K562 (cell line): ENCODE results near the gene RAB1B. TPM values are rescaled to one million over a fixed set of nuclear protein-coding genes. Genes with fewer than 3 reads are reported as not detected.
A peak's percentile ranks its signal among the peaks of the same experiment; 100 is the strongest.

Experiments used
- ATAC-seq: fragments of 200-7000 bp; cut with Tn5 transposase; 3 replicates; pipeline ENCODE4 v1.9.1; 2020; ENCODE audit warnings: moderate library complexity
- BruUV-seq: library from RNA; stranded (reverse); fragments of 400-500 nt; replicated peaks from 2 replicates; lab custom pipeline; 2021; lab: Mats Ljungman, UMichigan
- CTCF ChIA-PET: fragments of 300-600 bp; formaldehyde crosslinking; extraction: SDS; loops from one replicate; lab custom pipeline; 2021; ENCODE audit warnings: low intra/inter-chr PET ratio; lab: Yijun Ruan, JAX
- POLR2A ChIA-PET: fragments of 300-600, 350-650 bp; sonication (Branson Sonifier 250); formaldehyde crosslinking; extraction: SDS; loops from one replicate; lab custom pipeline; 2021; ENCODE audit warnings: antibody characterized with exemption, inconsistent platforms; lab: Yijun Ruan, JAX
- DNase-seq, 4 experiments: peaks; one replicate each; pipeline versions ENCODE4 v3.0.0 to v3.0.0-alpha.2; 2011 to 2018; ENCODE audit warnings: low spot score in 3 of 4, mixed read lengths in 3 of 4; ENCODE audit errors: extremely low read depth in 1 of 4
- FAIRE-seq: peaks from 2 replicates; lab custom pipeline; 2011; peaks lifted over from hg19 to GRCh38; lab: Jason Lieb, UNC
- H2AFZ ChIP-seq: 2 replicates; pipeline ENCODE4 v1.6.0; 2011; ENCODE audit warnings: low read depth, low read length, control low read depth, inconsistent platforms
- H3K27ac ChIP-seq: fragments of 200-600 bp; 3 replicates; pipeline ENCODE4 v1.8.0; 2011; ENCODE audit warnings: low read depth, mild to moderate bottlenecking, control low read depth, inconsistent platforms, low read length, moderate library complexity, mixed read lengths; ENCODE audit errors: extremely low read depth
- H3K27me3 ChIP-seq, 2 experiments: fragments of 300-600 bp in 1 of 2; 2 replicates in 1 of 2; 3 replicates in 1 of 2; pipeline versions ENCODE4 v1.6.0 to v1.8.0; 2011; ENCODE audit warnings: inconsistent platforms in 2 of 2, low read length in 2 of 2, mild to moderate bottlenecking in 1 of 2, mixed read lengths in 1 of 2, moderate library complexity in 1 of 2; ENCODE audit not compliant: control insufficient read depth in 2 of 2, insufficient read depth in 2 of 2
- H3K36me3 ChIP-seq: fragments of 300-600 bp; 3 replicates; pipeline ENCODE4 v1.8.0; 2011; ENCODE audit warnings: mild to moderate bottlenecking, low read length, inconsistent platforms; ENCODE audit not compliant: control insufficient read depth, insufficient read depth
- H3K4me1 ChIP-seq, 2 experiments: fragments of 200-600 bp in 1 of 2; replicated peaks in 1 of 2; 2 replicates in 1 of 2; 3 replicates in 1 of 2; pipeline versions ENCODE4 v1.5.1 to v1.8.0; 2011; ENCODE audit warnings: inconsistent platforms in 2 of 2, low read length in 2 of 2, mild to moderate bottlenecking in 1 of 2, mixed read lengths in 1 of 2, moderate library complexity in 1 of 2; ENCODE audit not compliant: control insufficient read depth in 2 of 2, insufficient read depth in 2 of 2
- H3K4me2 ChIP-seq: 2 replicates; pipeline ENCODE4 v1.6.1; 2011; ENCODE audit warnings: low read length, control low read depth, inconsistent platforms, mixed read lengths; ENCODE audit not compliant: insufficient read depth
- H3K4me3 ChIP-seq: fragments of 200-600 bp; sonication (generic), shearing (Covaris generic); 2 replicates; pipeline ENCODE4 v1.5.1; 2016; ENCODE audit warnings: control low read depth, inconsistent platforms
- H3K79me2 ChIP-seq: fragments of 200-600 bp; 3 replicates; pipeline ENCODE4 v1.8.0; 2011; ENCODE audit warnings: low read length, inconsistent platforms; ENCODE audit not compliant: control insufficient read depth, insufficient read depth
- H3K9ac ChIP-seq, 2 experiments: 2 replicates each; pipeline versions ENCODE4 v1.6.0 to v1.6.1; 2011; ENCODE audit warnings: low read depth in 2 of 2, low read length in 2 of 2, control low read depth in 1 of 2, inconsistent platforms in 1 of 2, mild to moderate bottlenecking in 1 of 2, mixed read lengths in 1 of 2; ENCODE audit not compliant: insufficient read depth in 1 of 2
- H3K9me1 ChIP-seq: one replicate; pipeline ENCODE4 v1.6.0; 2011; ENCODE audit warnings: inconsistent platforms, mild to moderate bottlenecking, low read length, moderate library complexity; ENCODE audit not compliant: control insufficient read depth, insufficient read depth
- H3K9me3 ChIP-seq: replicated peaks from 2 replicates; pipeline ENCODE4 v1.5.1; 2011; ENCODE audit warnings: low read depth, low read length, inconsistent platforms; ENCODE audit not compliant: control insufficient read depth, insufficient read depth
- H4K20me1 ChIP-seq: replicated peaks from 2 replicates; pipeline ENCODE4 v1.6.1; 2011; ENCODE audit warnings: low read length, inconsistent platforms, mixed read lengths; ENCODE audit not compliant: control insufficient read depth, insufficient read depth
- DLX4 ChIP-seq: fragments of 250-450 bp; sonication (Bioruptor Pico); IDR thresholded peaks from 2 replicates; pipeline ENCODE4 v1.6.1; 2021; ENCODE audit warnings: mild to moderate bottlenecking
- FIP1L1 ChIP-seq: fragments of 200-400 bp; formaldehyde crosslinking; IDR thresholded peaks from 2 replicates; pipeline ENCODE4 v1.6.1; 2018; ENCODE audit warnings: mild to moderate bottlenecking, low read depth, low read length; ENCODE audit not compliant: poor library complexity, severe bottlenecking
- FOXP4 ChIP-seq: sonication (generic); formaldehyde crosslinking; IDR thresholded peaks from 2 replicates; pipeline ENCODE4 v1.8.0; 2022; ENCODE audit warnings: mild to moderate bottlenecking, missing genetic modification reagents, borderline replicate concordance
- HMG20A ChIP-seq: fragments of 450-650 bp; formaldehyde crosslinking; conservative IDR thresholded peaks from 2 replicates; pipeline ENCODE4 v1.4.0; 2020; ENCODE audit warnings: mild to moderate bottlenecking, mixed read lengths
- MNT ChIP-seq, 2 experiments: fragments of 450-650 bp; conservative IDR thresholded peaks; 2 replicates each; pipeline ENCODE4 v1.6.1; 2017; ENCODE audit warnings: mild to moderate bottlenecking in 2 of 2, moderate library complexity in 2 of 2
- RBFOX2 ChIP-seq: fragments of 200-400 bp; formaldehyde crosslinking; IDR thresholded peaks from 2 replicates; pipeline ENCODE4 v1.6.1; 2017; ENCODE audit warnings: low read depth, mild to moderate bottlenecking, low read length, moderate library complexity
- SETDB1 ChIP-seq: IDR thresholded peaks from one replicate; pipeline ENCODE4 v1.6.1; 2012; ENCODE audit warnings: low read length, control low read depth, inconsistent platforms
- SP2 ChIP-seq: IDR thresholded peaks from 2 replicates; pipeline ENCODE4 v1.6.1; 2011; ENCODE audit warnings: mild to moderate bottlenecking, low read depth, low read length, moderate library complexity; ENCODE audit not compliant: poor library complexity, severe bottlenecking; ENCODE audit errors: extremely low read depth
- TBP ChIP-seq: optimal IDR thresholded peaks from 2 replicates; pipeline ENCODE3; 2011; ENCODE audit warnings: low read depth, low read length, improper control_type of control experiment
- TEAD1 ChIP-seq, 2 experiments: fragments of 450-650 bp in 1 of 2; sonication (generic) in 1 of 2; formaldehyde crosslinking; IDR thresholded peaks; 2 replicates each; pipeline versions ENCODE4 v1.4.0 to v1.8.0; 2020 to 2022; ENCODE audit warnings: mild to moderate bottlenecking in 2 of 2, missing genetic modification reagents in 1 of 2
- THRB ChIP-seq: fragments of 450-650 bp; formaldehyde crosslinking; conservative IDR thresholded peaks from 2 replicates; pipeline ENCODE4 v1.4.0; 2022; ENCODE audit warnings: mild to moderate bottlenecking, missing genetic modification characterization
- XRCC5 ChIP-seq: fragments of 200-400 bp; formaldehyde crosslinking; IDR thresholded peaks from 2 replicates; pipeline ENCODE4 v1.6.1; 2017; ENCODE audit warnings: low read depth, mild to moderate bottlenecking, low read length
- WGBS: fragments of 100-300 bp; shearing (Covaris generic); methylation state at CpG from one replicate; pipeline ENCODE4 v1.1.6; 2016; ENCODE audit warnings: low coverage, mixed read lengths; ENCODE audit not compliant: insufficient coverage; ENCODE audit errors: missing lambda C conversion rate; 5-methylcytosine and 5-hydroxymethylcytosine counted together
- in situ Hi-C: fragments of 300-500 bp; cut with MboI; formaldehyde crosslinking; loops from 4 replicates; pipeline ENCODE4 v1.15.0; 2018; ENCODE audit warnings: inconsistent platforms, mixed read lengths
- intact Hi-C: fragments of 100-400 bp; cut with micrococcal nuclease; formaldehyde crosslinking; loops from 2 replicates; pipeline ENCODE4 v1.14.2; 2022
- polyA plus RNA-seq, 8 experiments: library from polyadenylated mRNA; depleted of rRNA in 4 of 8; stranded (reverse) in 5 of 8; unstranded in 3 of 8; fragments of >200 nt; fragmentation: Nextera tagmentation in 2 of 8; fragmentation: Illumina TruSeq in 1 of 8; extraction: Ambion mirVana in 2 of 8; extraction: Trizol in 1 of 8; gene quantifications; 2 replicates each; pipeline versions ENCODE4 v1.2.1 to v1.2.3, GENCODE V29; 2011 to 2014; ENCODE audit warnings: inconsistent platforms in 1 of 8, missing spikeins in 1 of 8
- total RNA-seq, 7 experiments: library from RNA; depleted of rRNA in 6 of 7; stranded (reverse); fragments of >200 nt in 6 of 7; fragmentation: Illumina TruSeq in 2 of 7; extraction: Trizol in 2 of 7; gene quantifications; 2 replicates each; pipeline versions ENCODE4 v1.2.1 to v1.2.3, GENCODE V29; 2011 to 2021; ENCODE audit warnings: low replicate concordance in 1 of 7

The RAB1B gene
- total and polyA plus RNA-seq, 9 of the 15 experiments (the other 6 are each of a cell fraction or from before 2014, with no cell fraction given) = 5.6 to 146 (median 98.6) TPM

GRCh38 chr11:66311470-66311964, 43.1 kb downstream of the RAB1B start (continued):
- TF ChIP-seq FOXP4 (CRISPR knock-in tag) = 0 out of 2 replicates have a peak, but pooled peaks have one; percentile 83
- no peak for TF ChIP-seq TBP
- TF ChIP-seq SETDB1 = no peak
- no peak for TF ChIP-seq HMG20A (CRISPR knock-in tag)
- no peak for TF ChIP-seq RBFOX2
- peak in 1 of 2 experiments; percentile 80; a peak in 1 of 4 replicates for TF ChIP-seq TEAD1 (CRISPR knock-in tag; IDR thresholded peaks at IDR 0.05)

GRCh38 chr11:66311965-66312548, 43.6 kb downstream of the RAB1B start:
- CTCF ChIA-PET = interaction anchor here (0.7 to 2.9 kb wide), 9 partner anchors 10 to 366 kb away, joined by 3 to 37 read pairs (median 4); partner anchors contain the start of genes MRPL11, RBM4B and RIN1
- WGBS = 0% methylated on average over 42 of the region's 44 CpGs
- peak overlapping the region; percentile 85 for H3K4me2 ChIP-seq
- BruUV-seq = no TSS peak
- POLR2A ChIA-PET = interaction anchor here (0.5 to 2.6 kb wide), 17 partner anchors 10 to 543 kb away, joined by 3 to 16 read pairs (median 4); partner anchors contain the start of genes PELI3 and YIF1A
- peak overlapping the region; percentile 38 to 89 for H3K9ac ChIP-seq
- no peaks in the 10 kb centered on the region for H3K36me3 ChIP-seq
- H3K4me3 ChIP-seq = peak overlapping the region; percentile 49
- peak overlapping the region; percentile 98 for H2AFZ ChIP-seq
- H3K27ac ChIP-seq = peak overlapping the region; percentile 44; the same call in 2 of the 3 replicates
- H3K79me2 ChIP-seq = no peaks in the 10 kb centered on the region
- intact Hi-C loops (loop anchor here (1.0 to 2.0 kb wide), 3 partner anchors 16 to 77 kb away; partner anchors contain the start of gene RIN1), in situ Hi-C loops (no loop called here)
- no peaks in the 10 kb centered on the region for H3K9me3 ChIP-seq
- H3K27me3 ChIP-seq = no peaks in the 10 kb centered on the region
- FAIRE-seq (no peak), ATAC-seq (peak; percentile 88), DNase-seq (peak; percentile 90 to 94 (median 90))
- H3K4me1 ChIP-seq = peaks cover 23 to 59% of the 10 kb centered on the region in 2 experiments
- H3K9me1 ChIP-seq = no peaks in the 10 kb centered on the region
- no peaks in the 10 kb centered on the region for H4K20me1 ChIP-seq
- TF ChIP-seq XRCC5 (peak; percentile 87), FIP1L1 (no peak), TEAD1 (CRISPR knock-in tag; IDR thresholded peaks at IDR 0.05) (no peak; a peak in 1 of 4 replicates), DLX4 (CRISPR knock-in tag) (no peak), SP2 (no peak), MNT (conservative IDR thresholded peaks at IDR 0.05) (peak in 1 of 2 experiments; percentile 78; a peak in 2 of 4 replicates), THRB (CRISPR knock-in tag) (no peak)
